Caco-2 (cell line): ENCODE data around the gene PTPN13. TPM values are rescaled to one million over a fixed set of nuclear protein-coding genes. Genes with fewer than 3 reads are reported as not detected.

ENCODE experiments used
- BruUV-seq: library from RNA; stranded (reverse); fragments of 400-500 nt; replicated peaks from 2 replicates; lab custom pipeline; 2021; lab: Mats Ljungman, UMichigan
- CTCF ChIA-PET: fragments of 300-600 bp; sonication (Branson Sonifier 250); formaldehyde crosslinking; loops from one replicate; lab custom pipeline; 2022; ENCODE audit warnings: antibody characterized with exemption; lab: Charles Lee
- POLR2A ChIA-PET: fragments of 300-600 bp; sonication (Branson Sonifier 250); formaldehyde crosslinking; loops from one replicate; lab custom pipeline; 2022; ENCODE audit warnings: antibody characterized with exemption; lab: Charles Lee
- DNase-seq, 2 experiments: peaks; one replicate each; pipeline versions ENCODE4 v3.0.0 to v3.0.0-alpha.2; 2020 to 2022
- H3K27me3 ChIP-seq: replicated peaks from 2 replicates; pipeline ENCODE4 v1.6.0; 2011; ENCODE audit warnings: low read length; ENCODE audit not compliant: control insufficient read depth, insufficient read depth
- H3K36me3 ChIP-seq: 2 replicates; pipeline ENCODE4 v1.5.1; 2011; ENCODE audit warnings: low read length; ENCODE audit not compliant: control insufficient read depth, insufficient read depth
- H3K4me1 ChIP-seq: fragments of 250-450 bp; sonication (Bioruptor Pico); 2 replicates; pipeline ENCODE4 v1.5.1; 2020; ENCODE audit warnings: mild to moderate bottlenecking
- H3K4me3 ChIP-seq: 2 replicates; pipeline ENCODE4 v1.5.1; 2011; ENCODE audit warnings: low read depth, mild to moderate bottlenecking, control low read depth, low read length
- H3K9me3 ChIP-seq: fragments of 250-450 bp; sonication (Bioruptor Pico); 2 replicates; pipeline ENCODE4 v1.5.1; 2020; ENCODE audit warnings: mild to moderate bottlenecking, moderate library complexity
- H3K27ac Mint-ChIP-seq: one replicate; pipeline ENCODE4 v1.8.0; 2022; ENCODE audit warnings: mixed read lengths; ENCODE audit not compliant: unreplicated experiment
- H3K27me3 Mint-ChIP-seq: one replicate; pipeline ENCODE4 v1.8.0; 2022; ENCODE audit warnings: mixed read lengths; ENCODE audit not compliant: insufficient read depth, unreplicated experiment
- H3K36me3 Mint-ChIP-seq: one replicate; pipeline ENCODE4 v1.8.0; 2022; ENCODE audit warnings: mild to moderate bottlenecking, mixed read lengths; ENCODE audit not compliant: insufficient read depth, unreplicated experiment
- H3K4me1 Mint-ChIP-seq: one replicate; pipeline ENCODE4 v1.8.0; 2022; ENCODE audit warnings: low read depth, mixed read lengths; ENCODE audit not compliant: unreplicated experiment
- H3K4me3 Mint-ChIP-seq: one replicate; pipeline ENCODE4 v1.8.0; 2022; ENCODE audit warnings: mild to moderate bottlenecking, moderate library complexity, mixed read lengths; ENCODE audit not compliant: unreplicated experiment
- H3K9me3 Mint-ChIP-seq: one replicate; pipeline ENCODE4 v1.8.0; 2022; ENCODE audit warnings: mixed read lengths; ENCODE audit not compliant: unreplicated experiment
- intact Hi-C: fragments of 100-400 bp; cut with micrococcal nuclease; formaldehyde crosslinking; loops from one replicate; pipeline ENCODE4 v1.10.0; 2022; ENCODE audit not compliant: unreplicated experiment
- total RNA-seq: library from RNA; stranded (reverse); gene quantifications from 2 replicates; pipeline ENCODE4 v1.2.3, GENCODE V29; 2022
- TF ChIP-seq, protein P1 (sequence below), 2 experiments: fragments of 200-600 bp in 1 of 2; IDR thresholded peaks; 1 replicate in 1 of 2; 2 replicates in 1 of 2; pipeline versions ENCODE4 v1.5.1 to v1.8.0; 2011 to 2022; ENCODE audit warnings: antibody characterized with exemption in 1 of 2, control low read depth in 1 of 2, inconsistent platforms in 1 of 2, low read depth in 1 of 2, low read length in 1 of 2, mild to moderate bottlenecking in 1 of 2, moderate library complexity in 1 of 2; ENCODE audit not compliant: insufficient read depth in 1 of 2, severe bottlenecking in 1 of 2, unreplicated experiment in 1 of 2

The PTPN13 gene
- total RNA-seq, 1 experiment from 2014 or later, result 12.1 TPM

DNA sequence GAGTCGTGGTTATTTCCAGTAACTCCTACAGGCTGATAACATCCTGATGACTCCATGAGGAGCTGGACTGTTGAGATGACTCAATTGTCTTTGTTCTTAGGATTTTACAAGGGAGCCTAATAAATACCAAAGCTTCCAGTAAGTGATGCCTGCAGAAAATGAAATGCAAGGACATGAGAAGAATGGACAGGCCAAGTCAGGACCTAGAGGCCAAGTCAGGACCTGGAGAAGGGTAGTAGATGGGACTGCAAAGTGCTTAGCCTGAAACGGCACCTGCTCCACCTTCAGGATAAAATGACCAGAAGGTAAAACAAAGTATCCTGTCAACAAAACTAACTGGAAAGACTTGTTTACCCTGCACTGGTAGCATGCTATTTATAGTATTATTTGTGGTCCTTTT lies 261.5 kb downstream of the PTPN13 start:
- no peak overlapping the region for H3K27ac Mint-ChIP-seq
- ChIA-PET POLR2A (no interaction called here), CTCF (interaction anchor here (0.7 kb wide), 1 partner anchor 357 kb away, joined by 3 read pairs; no protein-coding TSS in a partner anchor)
- BruUV-seq, result no TSS peak
- intact Hi-C loops, result loop anchor here (1.0 to 5.0 kb wide), 2 partner anchors 37 to 357 kb away; partner anchors contain the start of gene C4orf36
- H3K4me1 Mint-ChIP-seq, result peaks cover 7% of the 10 kb centered on the region
- Histone ChIP-seq H3K9me3 (no peaks in the 10 kb centered on the region), H3K27me3 (no peaks in the 10 kb centered on the region), H3K36me3 (no peaks in the 10 kb centered on the region), H3K4me3 (no peak overlapping the region), H3K4me1 (peaks cover 10% of the 10 kb centered on the region)
- no peak overlapping the region for H3K4me3 Mint-ChIP-seq
- TF ChIP-seq, protein P1, sequence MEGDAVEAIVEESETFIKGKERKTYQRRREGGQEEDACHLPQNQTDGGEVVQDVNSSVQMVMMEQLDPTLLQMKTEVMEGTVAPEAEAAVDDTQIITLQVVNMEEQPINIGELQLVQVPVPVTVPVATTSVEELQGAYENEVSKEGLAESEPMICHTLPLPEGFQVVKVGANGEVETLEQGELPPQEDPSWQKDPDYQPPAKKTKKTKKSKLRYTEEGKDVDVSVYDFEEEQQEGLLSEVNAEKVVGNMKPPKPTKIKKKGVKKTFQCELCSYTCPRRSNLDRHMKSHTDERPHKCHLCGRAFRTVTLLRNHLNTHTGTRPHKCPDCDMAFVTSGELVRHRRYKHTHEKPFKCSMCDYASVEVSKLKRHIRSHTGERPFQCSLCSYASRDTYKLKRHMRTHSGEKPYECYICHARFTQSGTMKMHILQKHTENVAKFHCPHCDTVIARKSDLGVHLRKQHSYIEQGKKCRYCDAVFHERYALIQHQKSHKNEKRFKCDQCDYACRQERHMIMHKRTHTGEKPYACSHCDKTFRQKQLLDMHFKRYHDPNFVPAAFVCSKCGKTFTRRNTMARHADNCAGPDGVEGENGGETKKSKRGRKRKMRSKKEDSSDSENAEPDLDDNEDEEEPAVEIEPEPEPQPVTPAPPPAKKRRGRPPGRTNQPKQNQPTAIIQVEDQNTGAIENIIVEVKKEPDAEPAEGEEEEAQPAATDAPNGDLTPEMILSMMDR (IDR thresholded peaks at IDR 0.05; ENCODE audit: insufficient read depth in 1 of 2, low read depth in 1 of 2, low read length in 1 of 2, severe bottlenecking in 1 of 2, unreplicated experiment in 1 of 2), result no peak
- peak in 1 of 2 experiments; percentile 30 for DNase-seq
- no peaks in the 10 kb centered on the region for H3K9me3 Mint-ChIP-seq
- no peaks in the 10 kb centered on the region for H3K36me3 Mint-ChIP-seq
- H3K27me3 Mint-ChIP-seq, result no peaks in the 10 kb centered on the region

DNA sequence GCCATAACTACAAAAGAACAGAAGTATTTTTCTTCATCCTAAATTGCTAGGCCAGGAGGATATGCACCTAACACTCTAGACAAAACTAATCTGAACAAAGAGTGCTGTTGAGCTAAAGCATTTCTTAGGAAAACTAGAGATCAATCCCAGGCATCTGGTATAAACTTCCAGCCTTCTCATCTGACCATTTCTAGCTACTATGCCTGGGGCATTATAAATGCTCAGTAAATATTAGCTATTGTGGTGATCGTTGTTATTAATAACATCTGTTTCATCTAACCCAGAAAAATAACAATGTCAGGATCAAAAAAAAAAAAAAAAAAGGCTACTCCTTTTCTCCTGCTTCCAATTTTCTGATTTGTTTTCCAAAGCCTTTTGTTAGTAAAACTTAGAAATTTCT lies 262.8 kb downstream of the PTPN13 start:
- no peaks in the 10 kb centered on the region for H3K9me3 Mint-ChIP-seq
- TF ChIP-seq, protein P1 (IDR thresholded peaks at IDR 0.05; ENCODE audit: insufficient read depth in 1 of 2, low read depth in 1 of 2, low read length in 1 of 2, severe bottlenecking in 1 of 2, unreplicated experiment in 1 of 2), result no peak
- no peak overlapping the region for H3K4me3 ChIP-seq
- intact Hi-C loops, result loop anchor here (5.0 kb wide), 1 partner anchor 35 kb away; the partner anchor contains the start of gene C4orf36
- no peak overlapping the region for H3K4me3 Mint-ChIP-seq
- DNase-seq, result no peak
- H3K4me1 Mint-ChIP-seq, result peaks cover 7% of the 10 kb centered on the region
- no peaks in the 10 kb centered on the region for H3K9me3 ChIP-seq
- H3K36me3 ChIP-seq, result no peaks in the 10 kb centered on the region
- H3K27me3 ChIP-seq, result no peaks in the 10 kb centered on the region
- H3K27me3 Mint-ChIP-seq, result no peaks in the 10 kb centered on the region
- POLR2A ChIA-PET, result no interaction called here
- no peaks in the 10 kb centered on the region for H3K36me3 Mint-ChIP-seq
- CTCF ChIA-PET, result no interaction called here
- BruUV-seq, result no TSS peak
- H3K27ac Mint-ChIP-seq, result no peak overlapping the region
- peaks cover 10% of the 10 kb centered on the region for H3K4me1 ChIP-seq

DNA sequence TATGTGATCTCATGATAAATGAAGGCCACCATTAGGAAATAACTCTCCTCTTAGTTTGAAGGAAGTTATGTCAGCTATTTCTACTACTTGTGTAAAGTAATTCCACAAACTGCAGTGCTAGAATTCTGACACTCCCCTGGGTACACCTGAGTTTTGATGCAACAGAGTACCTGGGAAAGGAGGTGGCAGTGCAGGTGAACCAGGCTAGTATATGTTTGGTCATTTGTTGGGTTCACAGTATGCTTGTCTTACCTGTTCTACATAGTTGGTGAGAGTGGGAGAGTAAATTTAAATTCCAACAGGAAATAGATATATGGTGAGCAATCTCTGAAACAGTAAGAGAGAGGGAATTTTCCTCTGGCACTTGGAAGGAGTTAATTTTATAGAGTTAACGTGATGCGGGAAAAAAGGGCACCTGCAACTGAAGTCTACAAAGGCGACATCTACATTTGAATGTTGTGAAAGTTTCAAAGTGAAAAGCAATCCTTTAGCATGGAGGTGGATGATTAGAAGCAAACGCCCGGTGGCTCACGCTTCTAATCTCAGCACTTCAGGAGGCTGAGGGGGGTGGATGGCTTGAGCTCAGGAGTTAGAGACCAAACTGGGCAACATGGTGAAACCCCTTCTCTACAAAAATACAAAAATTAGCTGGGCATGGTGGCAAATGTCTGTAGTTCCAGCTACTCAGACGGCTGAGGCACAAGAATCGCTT lies 263.4 kb downstream of the PTPN13 start:
- Mint-ChIP-seq H3K36me3 (no peaks in the 10 kb centered on the region), H3K27me3 (no peaks in the 10 kb centered on the region), H3K27ac (no peak overlapping the region), H3K4me3 (no peak overlapping the region), H3K9me3 (no peaks in the 10 kb centered on the region), H3K4me1 (peaks cover 7% of the 10 kb centered on the region)
- no peak for DNase-seq
- no TSS peak for BruUV-seq
- CTCF ChIA-PET, result no interaction called here
- Histone ChIP-seq H3K9me3 (no peaks in the 10 kb centered on the region), H3K36me3 (no peaks in the 10 kb centered on the region), H3K4me1 (peaks cover 10% of the 10 kb centered on the region), H3K27me3 (no peaks in the 10 kb centered on the region), H3K4me3 (no peak overlapping the region)
- TF ChIP-seq, protein P1 (IDR thresholded peaks at IDR 0.05; ENCODE audit: insufficient read depth in 1 of 2, low read depth in 1 of 2, low read length in 1 of 2, severe bottlenecking in 1 of 2, unreplicated experiment in 1 of 2), result no peak
- intact Hi-C loops, result loop anchor here (5.0 kb wide), 1 partner anchor 35 kb away; the partner anchor contains the start of gene C4orf36
- POLR2A ChIA-PET, result no interaction called here

Other genes starting within 250 kb of the PTPN13 start
- 0.28 and 0.79 TPM in 2 replicates for gene MAPK10, start 234.3 kb upstream of the PTPN13 start, total RNA-seq